Testis (tissue), 2 donors: Measurements from ENCODE around the gene RFX1.

ENCODE experiments used
- CTCF ChIP-seq, 3 experiments: fragments of 450-650 bp in 2 of 3; fragments of 200-600 bp in 1 of 3; sonication (generic) in 1 of 3; IDR thresholded peaks; one replicate each; pipeline ENCODE4 v1.5.1; 2016 to 2019; ENCODE audit warnings: antibody characterized with exemption in 3 of 3, mild to moderate bottlenecking in 2 of 3, moderate library complexity in 1 of 3
- POLR2A ChIP-seq: fragments of 450-650 bp; IDR thresholded peaks from one replicate; pipeline ENCODE4 v1.6.1; 2017; ENCODE audit warnings: antibody characterized with exemption, mild to moderate bottlenecking, moderate library complexity

GRCh38 chr19:14054099-14054498, 48.0 kb upstream of the RFX1 start:
- TF ChIP-seq POLR2A (no peak), CTCF (IDR thresholded peaks at IDR 0.05) (no peak)
